Stimulated activated CD4-positive, alpha-beta T cell treated with anti-CD3 and anti-CD28 coated beads, Interleukin-4, amount 100 ng/mL, for 24 hours (primary cell): Measurements from ENCODE around the gene CCDC158.
A peak's percentile ranks its signal among the peaks of the same experiment; 100 is the strongest.
"Not testable (repeated sequence)": the region's sequence is repeated elsewhere in the genome, so short reads cannot be mapped to it uniquely, and the experiment has no call there.

Experiments used
- DNase-seq: peaks from one replicate; pipeline ENCODE4 v3.0.0-alpha.2; 2020

CCDC158 gene

DNA sequence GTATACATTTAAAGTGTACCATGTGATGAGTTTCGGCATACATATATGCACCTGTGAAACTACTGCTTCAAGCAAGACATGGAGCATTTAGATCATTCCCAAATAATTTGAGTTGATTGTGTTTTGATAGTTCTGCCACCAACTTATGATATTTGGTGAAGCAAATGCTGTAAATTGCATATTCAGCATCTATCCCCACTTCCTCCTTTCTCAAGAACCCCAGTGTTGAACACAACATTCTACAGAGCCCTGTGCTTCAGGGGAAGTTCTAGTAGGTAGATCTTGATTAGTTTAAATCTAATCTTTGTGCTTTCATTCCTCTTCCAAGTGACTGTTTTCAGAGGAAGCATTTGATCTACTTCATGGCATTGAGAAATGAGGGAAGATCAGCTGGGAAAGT, 8.7 kb upstream of the CCDC158 start:
- DNase-seq, result no peak

DNA sequence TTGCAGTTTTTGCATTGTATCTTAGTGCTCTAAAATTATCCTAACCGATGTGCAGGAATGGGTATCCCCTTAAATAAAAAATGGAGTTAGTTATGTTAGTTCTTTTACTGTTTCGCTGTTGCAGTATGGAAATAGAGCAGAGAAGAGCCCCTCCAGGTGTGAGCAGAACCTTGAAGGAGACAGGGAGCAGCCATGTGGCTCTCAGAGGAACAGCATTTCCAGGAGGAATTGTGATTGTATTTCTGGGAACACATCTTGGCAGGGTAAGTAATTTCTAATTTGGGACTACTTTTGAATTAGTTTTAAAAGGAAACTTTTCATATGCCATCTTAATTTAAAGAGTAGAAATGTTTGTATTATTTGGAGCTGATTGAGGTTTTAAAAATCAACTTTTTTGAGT, 5.3 kb upstream of the CCDC158 start:
- no peak for DNase-seq

DNA sequence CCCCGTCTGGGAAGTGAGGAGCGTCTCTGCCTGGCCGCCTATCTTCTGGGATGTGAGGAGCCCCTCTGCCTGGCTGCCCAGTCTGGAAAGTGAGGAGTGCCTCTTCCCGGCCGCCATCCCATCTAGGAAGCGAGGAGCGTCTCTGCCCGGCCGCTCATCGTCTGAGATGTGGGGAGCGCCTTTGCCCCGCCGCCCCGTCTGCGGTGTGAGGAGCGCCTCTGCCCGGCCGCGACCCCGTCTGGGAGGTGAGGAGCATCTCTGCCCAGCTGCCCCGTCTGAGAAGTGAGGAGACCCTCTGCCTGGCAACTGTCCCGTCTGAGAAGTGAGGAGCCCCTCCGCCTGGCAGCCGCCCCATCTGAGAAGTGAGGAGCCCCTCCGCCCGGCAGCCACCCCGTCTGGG, 2.2 kb upstream of the CCDC158 start:
- DNase-seq, result not testable (repeated sequence)

DNA sequence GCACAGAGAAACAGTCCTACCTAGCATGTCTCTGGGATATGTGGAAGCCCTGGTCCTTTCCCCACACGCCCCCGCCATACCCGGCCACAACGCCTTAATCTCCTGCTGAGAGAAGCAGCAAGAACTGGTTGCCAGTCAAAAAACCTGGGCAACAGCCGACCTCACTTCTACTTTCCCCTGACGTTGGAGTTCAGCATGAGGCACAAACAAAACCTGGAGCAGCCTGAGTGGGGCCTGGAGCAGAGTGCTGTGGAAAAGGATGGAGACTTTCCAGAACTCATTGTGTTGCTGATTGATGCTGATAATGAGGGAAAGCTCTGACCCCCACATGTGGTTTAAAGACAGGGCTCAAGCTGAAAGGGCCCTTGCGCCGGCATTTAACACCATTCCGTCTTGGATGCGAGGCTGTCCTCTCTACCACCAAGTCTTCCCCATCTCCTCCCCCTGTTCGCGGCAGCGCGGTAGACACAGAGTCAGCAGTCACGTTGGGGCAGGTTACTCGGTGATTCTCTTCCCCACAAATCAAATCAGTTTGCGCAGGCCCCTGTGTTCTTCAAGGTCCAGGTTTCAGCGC, 666 bp downstream of the CCDC158 start:
- DNase-seq, result no peak

DNA sequence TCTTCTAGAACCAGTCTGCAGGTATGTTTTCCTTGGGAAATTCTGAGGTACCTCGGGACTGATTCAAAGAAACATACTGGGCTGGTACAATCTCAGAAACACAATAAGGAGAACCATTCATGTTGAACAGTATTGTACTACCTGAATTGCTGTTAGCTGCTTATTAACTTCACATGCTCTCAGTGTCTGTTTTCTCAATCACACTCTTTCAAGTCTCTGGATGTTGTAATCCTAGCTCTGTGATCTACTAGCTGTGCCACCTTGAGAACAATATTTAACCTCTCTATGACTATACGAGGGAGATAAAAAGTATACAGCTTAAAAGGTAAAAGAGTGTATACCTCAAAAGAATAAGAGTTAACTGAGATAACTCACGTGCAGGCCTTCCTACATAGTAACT, 10.3 kb downstream of the CCDC158 start:
- no peak for DNase-seq

DNA sequence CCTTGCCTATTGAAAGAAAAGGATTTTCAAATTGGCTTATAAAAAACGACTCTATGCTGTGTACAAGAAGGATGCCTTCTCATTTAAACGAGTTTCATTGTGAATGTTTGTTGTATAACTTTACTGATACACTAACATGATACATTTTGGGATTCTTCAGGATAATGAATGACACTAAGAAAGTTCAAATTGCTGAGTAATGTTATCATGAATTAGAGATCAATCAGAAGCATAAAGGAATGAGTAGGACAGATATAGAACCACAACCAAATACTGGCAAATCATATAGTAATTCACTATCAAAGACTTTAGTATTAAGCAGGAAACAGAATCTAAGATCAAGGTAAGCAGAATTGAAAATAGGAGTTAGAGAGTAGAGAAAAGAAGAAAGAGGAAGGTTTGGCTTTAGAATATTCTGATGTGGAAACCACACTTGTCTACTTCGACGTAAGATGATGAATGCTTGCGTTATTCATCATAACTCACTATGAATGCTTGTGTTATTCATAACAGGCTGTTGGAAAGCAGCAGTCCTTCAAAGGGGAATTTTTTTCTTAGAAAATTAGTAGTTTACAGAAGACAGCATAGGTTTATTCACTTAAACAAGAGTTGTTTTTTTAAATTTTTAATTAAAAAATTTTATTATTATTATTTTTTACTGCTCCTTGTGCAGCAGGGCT, 13.4 kb downstream of the CCDC158 start:
- no peak for DNase-seq

DNA sequence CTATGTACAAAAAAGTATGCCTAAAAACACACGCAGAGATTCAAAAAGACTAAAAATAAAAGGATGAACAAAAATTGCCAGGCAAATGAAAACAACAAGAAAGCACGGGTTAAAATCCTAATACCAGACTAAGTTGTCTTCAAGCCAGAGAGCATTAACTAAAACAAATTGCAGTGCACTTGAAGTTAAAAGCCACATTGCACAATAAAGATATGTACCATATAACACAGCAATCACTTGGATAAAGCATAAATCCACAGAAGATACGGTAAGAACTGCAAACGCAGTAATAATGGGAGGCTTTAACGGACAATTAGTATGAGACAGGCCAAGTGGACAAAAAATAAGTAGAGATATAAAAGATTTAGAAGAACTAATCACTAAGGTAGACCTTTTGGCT, 14.9 kb downstream of the CCDC158 start:
- DNase-seq, result no peak

DNA sequence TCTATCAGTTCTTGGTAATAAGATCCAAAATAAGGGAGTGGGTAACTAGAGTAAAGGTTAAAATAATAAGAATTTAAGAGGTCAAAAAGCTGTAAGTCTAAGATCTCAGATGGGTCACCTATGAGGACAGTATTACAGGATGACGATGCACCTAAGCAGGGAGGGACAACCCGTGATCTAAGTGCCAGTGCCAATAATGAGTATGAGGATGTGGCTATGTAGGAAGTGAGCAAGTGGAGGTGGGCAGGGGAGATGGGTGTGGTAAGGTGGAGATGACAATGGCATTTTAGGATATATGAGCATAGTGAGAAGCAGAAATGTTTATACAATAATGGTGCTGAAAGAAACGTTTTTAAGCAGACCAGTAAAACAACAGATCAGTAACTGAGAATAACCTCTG, 19.3 kb downstream of the CCDC158 start:
- no peak for DNase-seq

DNA sequence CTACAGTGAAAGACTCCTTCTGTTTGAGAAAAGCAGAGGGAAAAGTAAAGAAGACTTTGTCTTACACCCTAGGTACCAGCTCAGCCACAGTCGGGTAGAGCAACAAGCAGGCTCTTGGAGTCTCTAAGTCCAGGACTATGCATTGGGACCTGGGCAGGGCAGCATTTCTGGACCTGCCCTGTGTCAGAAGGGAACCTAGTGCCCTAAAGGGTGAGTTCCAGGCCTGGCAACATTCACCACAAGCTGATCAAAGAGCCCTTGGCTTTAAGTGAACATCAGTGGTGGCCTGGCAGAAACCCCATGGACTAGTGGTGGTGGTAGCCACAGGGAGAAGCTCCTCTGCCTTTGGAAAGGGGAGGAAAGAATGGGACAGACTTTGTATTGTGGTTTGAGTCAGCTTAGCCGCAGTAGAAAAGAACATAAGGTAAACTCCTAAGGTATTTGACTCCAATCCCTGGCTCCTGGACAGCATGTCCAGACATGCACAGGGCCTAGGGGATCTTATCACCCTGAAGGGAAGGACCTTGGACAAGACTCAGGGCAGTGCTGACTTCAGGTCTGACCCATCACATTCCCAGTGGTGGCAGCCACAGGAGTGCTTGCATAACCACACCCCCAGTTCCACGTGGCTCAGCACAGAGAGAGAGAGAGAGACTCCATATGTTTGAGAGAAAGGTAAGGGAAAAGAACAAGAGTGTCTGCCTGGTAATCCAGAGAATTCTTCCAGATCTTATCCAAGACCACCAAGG, 32.6 kb downstream of the CCDC158 start:
- DNase-seq, result no peak

DNA sequence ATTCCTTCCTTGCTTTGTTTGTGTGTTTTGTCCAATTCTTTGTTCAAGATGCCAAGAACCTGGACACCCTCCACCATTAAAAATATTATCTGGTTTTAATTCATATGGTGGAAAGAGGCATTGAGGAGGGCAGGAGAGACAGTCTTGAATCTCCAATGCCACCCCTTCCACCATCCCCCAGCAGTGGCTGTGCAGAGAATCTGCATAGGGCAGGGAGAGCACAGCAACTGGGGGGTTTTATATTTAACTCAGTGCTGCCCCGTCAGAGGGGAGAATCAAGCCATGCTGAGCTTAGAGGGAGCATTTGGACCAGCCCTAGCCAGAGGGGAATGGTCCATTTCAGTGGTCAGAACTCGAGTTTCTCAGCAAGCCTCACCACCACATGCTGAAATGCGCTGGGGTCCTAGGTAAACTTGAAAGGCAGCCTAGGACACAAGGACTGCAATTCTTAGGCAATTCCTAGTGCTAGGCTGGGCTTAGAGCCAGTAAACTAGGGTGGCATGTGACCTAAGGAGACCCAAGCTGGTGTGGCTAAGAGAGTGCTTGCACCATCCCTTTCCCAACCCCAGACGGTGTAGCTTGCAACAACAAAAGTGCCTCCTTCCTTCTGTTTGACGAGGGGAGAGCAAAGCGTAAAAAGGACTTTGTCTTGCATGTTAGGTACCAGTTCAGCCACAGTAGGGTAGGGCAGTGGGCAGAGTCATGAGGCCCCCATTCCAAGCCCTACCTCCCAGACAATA, 34.2 kb downstream of the CCDC158 start:
- no peak for DNase-seq

DNA sequence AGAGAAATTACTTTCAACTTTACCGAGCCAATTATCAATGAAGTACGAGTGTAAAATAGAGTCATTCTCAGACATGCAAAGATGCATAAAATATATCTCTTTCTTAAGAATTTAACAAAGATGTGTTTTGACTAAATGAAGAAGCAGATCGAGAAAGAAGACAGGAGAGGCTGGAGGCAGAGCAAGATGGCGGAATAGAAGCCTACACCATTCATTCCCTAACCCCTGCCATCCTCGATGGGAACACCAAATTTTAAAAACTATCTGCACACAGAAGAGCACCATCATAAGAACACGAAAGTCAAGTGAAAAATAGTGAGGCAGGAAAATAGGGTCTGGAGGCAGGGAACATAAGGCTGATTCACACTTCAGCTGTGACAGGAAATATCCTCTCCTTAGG, 35.0 kb downstream of the CCDC158 start:
- no peak for DNase-seq

DNA sequence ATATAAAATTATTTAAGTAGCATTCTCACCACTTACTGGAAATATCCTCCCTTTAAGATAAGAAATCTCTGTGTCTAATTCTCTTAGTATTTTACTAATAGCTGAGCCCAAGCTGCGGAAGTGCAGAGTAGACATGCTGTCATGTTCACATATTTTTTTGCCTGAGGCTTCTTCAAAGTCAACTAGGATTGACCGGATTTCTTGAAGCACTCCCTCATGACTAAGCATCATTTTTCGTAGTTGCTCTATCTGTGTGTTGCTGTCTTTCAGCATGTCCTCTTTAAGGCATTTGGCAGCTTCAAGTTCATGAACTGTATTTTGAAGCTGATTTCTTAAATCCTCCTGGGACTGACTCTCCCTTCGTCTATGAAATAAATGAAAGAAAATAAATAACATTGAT, 36.9 kb downstream of the CCDC158 start:
- no peak for DNase-seq

DNA sequence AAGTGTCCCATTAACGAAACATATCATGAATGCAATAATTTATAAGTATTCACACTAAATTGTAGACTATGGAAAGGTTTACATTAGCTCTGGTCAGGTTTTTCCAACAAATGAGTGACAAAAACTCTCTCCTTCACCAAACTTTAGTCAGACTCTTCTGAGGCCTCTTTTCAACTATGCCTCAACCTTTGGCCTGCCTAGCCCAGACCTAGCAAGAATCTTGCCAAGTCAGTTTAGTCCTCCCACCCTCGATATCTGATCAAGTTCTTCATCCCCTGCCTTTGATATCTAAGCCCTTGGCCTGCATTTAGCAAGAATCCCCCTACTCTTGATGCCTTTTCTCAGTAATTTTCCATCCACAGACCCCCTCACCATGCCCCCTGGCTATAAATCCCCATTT, 37.9 kb downstream of the CCDC158 start:
- DNase-seq, result no peak

DNA sequence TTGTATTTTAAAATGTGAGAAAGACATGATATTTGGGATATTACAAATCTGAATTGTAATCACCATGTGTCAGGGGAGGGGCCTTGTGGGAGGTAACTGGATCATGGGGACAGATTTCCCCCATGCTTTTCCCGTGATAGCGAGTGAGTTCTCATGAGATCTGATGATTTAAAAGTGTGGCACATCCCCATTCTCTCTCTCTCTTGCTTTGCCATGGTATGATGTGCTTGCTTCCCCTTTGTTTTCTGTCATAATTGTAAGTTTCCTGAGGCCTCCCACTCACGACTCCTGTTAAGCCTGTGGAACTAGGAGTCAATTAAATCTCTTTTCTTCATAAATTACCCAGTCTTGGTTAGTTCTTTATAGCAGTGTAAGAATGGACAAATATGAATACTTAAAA, 39.0 kb downstream of the CCDC158 start:
- no peak for DNase-seq

DNA sequence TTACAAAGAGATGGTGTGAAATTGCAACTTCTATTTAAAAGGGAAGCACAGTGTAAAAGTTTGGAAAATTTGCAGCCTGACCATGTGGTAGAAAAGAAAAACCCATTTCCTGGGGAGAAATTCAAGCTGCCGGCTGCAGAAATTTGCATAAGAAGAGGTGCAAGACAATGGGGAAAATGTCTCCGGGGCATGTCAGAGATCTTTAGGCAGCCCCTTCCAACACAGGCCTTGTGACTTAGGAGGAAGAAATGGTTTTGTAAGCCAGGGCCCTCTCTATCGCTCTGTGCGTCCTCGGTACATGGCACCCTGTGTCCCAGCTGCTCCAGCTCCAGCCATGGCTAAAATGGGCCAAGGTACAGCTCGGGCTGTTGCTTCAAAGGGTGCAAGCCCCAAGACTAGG, 40.4 kb downstream of the CCDC158 start:
- no peak for DNase-seq

DNA sequence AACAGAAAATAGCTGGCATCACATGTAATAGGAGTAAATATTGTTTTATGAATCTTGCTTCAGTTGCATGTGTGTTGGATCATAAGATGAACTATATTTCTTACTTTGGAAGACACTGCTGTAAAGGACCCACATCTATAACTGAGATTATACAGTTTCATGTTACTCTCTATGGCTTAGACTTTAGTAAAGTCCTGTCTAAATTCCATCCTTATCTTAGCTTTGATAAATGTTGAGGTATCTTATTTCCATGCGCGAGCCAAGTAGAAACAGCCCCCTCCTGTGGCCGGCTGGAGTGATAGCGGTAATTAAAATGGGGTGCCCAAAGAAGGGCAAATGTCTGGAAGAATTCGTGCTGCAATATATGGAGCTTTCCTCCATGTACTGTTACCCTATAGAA, 43.0 kb downstream of the CCDC158 start:
- DNase-seq, result peak; percentile 44

DNA sequence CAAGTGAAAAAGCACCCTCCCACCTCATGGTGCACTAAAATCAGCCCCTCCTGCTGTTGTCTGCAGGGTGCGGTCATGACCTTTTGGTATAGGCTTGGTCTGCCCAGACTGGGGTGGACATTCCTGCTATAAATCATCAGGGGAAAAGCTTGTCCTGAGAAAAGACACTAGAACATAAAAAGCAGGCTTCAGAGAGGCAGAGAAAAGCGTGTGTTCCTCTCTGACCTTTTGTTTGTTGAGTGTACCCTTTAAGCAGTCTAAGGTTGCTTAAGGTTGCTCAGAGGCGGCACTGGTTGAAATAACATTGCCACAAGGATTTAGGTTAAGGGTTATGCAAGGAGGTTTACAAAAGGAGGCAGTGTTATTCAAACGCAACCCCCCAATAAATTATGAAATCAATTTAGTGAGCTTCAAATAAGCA, 43.5 kb downstream of the CCDC158 start:
- no peak for DNase-seq

DNA sequence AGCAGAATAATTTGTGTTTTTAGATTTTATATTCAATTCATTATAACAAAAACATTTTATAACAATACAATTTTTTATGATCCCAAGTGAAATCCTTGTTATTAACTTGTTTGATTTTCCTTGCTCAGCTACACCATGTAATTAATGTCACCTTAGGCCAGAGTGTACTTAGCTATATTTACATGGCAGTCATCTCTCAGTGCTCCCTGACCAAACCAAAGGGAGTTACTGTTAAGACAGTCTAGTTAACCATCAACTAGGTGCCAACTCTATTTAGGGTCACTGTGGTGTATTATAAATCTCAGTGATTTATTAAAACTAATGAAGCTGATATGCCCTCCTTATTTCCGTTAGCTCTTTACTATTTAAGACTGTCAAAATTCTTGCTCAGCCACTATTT, 44.4 kb downstream of the CCDC158 start:
- DNase-seq, result no peak

DNA sequence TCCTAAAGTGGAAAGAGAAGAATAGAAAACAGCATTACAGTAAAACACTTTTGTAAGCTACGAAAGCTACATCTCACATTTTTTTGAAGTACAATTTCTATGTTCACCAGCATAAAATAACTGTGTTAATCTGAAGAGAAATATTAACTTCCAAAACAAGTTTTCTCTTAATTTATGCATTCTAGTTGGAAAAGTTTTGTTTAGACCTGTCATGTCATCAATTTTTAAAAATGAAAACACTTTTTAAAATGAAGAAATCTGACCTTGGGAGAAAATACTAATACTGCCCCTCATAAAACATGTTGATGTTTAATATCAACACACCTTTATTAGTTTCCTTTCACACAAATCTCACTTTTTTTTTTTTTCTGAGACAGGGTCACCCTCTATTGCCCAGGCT, 45.2 kb downstream of the CCDC158 start:
- no peak for DNase-seq

DNA sequence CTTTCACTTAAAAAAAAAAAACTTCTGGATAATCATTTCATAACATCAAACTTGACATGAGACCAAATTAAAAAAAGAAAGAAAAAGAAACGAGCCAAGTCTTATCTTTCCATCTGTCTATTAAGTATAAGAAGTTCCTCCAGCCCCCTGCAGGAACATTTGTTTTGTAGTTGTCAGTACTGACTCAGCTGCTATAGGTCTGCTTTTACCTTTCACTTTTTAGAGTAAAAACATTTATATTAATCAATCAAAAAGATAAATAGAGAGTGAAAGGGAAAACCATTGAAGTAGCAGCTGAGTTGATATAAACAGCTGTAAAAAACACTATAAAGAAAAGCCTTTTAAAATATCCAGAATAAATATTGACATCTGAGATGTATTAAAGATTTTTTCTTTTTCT, 46.1 kb downstream of the CCDC158 start:
- DNase-seq, result no peak

DNA sequence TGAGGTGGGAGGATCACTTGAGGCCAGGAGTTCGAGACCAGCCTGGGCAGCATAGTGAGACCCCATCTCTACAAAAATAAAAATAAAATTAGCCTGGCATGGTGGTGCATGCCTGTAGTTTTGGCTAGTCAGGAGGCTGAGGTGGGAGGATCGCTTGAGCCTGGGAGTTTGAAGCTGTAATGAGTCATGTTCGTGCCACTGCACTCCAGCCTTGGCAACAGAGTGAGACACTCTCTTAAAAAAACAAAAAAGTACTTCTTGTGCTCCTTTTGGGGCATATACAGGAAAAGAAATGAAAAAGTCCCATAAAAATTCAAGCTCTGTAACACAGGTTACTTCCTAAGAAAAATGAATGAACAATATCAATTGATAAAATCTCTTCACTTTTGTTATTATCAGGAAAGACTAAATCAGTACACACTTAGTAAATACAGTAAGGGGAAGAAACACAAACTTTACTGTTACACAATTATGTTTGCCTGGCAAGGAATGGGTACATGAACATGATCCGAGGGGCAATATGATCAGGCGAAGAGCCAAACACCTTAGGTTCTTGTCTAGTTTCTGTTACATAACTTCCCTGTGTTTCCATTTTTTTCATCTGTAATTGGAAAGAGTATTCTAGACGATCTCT, 46.9 kb downstream of the CCDC158 start:
- DNase-seq, result no peak

DNA sequence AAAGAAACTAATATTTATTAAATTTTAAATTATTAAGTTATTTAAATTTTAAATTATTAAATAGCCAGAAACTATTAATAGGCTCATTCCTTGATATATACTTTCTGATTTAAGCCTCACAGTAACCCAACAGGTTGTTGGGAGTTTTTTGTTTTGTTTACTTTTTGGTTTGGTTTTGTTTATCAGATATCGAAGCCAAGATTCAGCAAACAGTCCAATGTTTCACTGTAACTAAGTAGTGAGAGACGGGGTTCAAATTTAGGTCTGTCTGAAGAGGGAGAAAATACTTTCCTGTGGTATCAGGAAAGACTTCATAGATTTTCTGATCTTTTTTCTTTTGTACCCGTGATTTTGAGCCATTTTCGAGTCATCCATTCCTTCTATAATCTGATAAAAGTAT, 54.2 kb downstream of the CCDC158 start:
- DNase-seq, result no peak

DNA sequence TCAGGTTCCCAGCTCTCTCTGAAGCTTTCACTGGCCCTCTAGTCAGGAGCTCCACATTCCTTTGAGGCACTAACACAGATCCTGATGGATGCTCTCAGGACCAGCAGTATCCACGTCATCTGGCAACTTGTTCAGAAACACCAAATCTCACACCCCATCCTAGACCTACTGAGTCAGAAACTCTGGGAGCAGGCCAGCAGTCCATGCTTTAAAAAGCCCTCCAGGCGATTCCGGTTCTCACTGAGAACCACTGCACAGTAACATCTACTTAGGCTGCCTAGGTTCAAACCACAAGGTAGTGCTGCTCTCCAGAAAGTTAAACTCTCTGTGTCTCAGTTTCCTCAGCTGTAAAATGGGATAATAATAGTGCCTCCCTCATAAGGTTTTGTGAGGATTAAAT, 55.3 kb downstream of the CCDC158 start:
- DNase-seq, result no peak
